Effector CD8-positive, alpha-beta T cell (primary cell): ENCODE results near the gene ATP8B4.

Experiments
- DNase-seq: peaks from one replicate; lab custom pipeline; 2025; lab: John Stamatoyannopoulos, UW

ATP8B4 gene

DNA sequence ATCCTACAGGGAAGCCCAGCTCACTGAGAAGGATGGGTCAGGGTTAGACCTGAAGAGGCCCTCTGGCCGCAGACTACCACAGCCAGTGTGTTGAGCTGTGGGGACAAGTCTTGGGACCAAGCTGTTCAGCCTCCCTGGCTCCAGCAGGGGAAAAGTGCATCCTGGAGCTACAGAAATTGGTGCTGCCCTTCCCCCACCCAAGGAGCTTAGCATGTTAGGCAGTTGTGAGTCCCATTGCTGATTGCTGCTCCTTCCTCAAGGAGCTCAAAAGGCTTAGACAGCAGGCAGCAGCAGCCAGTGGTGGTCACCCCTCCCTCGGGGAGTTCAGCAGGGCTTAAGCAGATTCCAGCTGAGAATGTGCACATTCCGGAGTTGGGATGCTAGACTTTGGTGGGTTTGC, 165.6 kb downstream of the ATP8B4 start:
- DNase-seq = no peak

DNA sequence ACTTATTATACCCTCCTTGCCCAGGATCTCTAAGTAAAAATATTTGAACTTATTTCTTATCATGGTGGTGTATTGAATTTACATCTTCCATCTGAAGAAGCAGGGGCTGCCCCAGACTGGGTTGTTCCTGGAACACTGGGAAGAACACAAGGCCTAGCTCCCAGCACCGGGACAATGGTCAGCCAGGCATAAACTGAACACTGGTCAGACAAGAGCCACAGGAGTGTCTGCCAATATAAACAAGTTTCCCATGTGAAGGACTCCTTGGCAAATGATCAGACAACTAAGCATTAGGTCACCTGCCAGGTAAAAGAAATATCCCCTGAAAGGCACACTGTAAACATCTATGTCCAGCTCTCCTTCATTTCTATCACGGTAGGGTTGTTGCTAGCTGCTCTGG, 172.4 kb downstream of the ATP8B4 start:
- no peak for DNase-seq

DNA sequence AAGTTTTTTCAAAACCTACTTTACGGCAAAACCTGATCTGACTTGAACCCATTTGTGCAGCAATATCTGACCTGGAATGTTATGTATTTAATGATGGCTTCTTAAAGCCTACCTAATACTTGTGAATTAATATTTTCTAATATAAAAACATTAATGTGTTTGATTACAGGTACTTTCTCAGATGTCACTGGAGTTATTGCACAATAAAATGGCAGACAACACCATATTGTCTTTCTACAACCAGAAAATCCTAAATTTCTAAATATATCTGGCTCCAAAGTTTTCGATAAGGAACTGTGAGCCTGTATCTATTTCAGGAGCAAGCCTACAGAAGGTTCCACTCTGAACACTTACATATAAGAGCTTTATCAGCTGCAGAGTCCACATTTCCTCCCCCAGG, 184.5 kb downstream of the ATP8B4 start:
- DNase-seq = no peak

GRCh38 chr15:49927189-49927861, 191.7 kb downstream of the ATP8B4 start:
- no peak for DNase-seq

DNA sequence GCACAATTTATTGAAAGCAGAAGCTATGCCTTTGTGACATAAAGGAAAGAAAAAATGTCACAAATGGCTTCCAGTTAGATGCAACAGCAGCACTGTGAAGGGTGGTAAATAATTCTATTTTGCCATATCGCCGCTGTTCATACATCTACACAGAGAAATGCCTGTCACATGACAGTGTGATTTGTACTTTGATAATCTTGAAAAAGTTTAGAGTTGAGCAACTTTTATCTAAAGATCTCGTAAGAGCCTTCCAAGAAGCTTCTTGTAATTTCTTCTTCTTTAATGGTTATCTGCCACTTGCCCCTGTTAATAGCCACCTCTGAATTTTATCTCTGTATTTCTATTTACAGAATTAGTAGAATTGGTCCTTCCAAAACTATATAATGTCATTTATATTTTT, 192.3 kb downstream of the ATP8B4 start:
- DNase-seq = no peak

DNA sequence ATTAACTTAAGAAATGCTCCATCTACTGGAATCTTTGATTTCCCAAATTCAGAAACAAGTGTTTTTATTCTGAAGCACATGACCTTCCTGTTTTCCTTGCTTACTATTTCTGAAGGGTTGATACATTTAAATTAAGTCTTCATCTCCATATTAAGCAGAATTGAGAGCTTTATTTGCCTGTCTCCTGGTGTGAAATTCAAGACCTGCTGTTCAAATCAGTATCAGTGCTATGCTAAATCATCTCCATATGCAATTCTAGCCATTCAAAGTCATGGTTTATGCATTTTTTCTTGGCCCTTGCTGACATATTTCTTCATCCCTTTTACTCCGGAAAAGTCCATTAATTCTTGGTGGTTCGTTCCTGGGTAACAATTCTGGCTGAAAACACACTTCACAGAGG, 195.4 kb downstream of the ATP8B4 start:
- DNase-seq = no peak

GRCh38 chr15:49919034-49919433, 200.0 kb downstream of the ATP8B4 start:
- no peak for DNase-seq

DNA sequence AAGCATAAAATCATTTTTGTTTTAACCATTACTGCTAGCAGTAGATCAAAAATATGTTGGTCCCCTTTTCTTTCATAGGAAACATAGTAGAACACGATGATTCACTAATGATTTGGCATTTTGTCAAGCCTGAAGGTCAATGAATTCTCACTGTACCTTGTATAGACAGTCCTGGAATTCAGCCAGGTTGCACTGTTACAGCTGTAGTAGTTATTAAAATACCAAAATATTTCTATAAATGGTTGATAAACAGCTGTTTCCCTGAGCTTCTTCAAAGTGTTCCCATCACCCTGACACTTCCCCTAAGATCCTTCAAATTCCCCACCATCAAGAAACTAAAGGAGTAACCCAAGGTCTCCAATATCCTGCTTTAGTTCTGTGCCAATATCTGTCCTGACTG, 200.9 kb downstream of the ATP8B4 start:
- no peak for DNase-seq

- no peak for DNase-seq
These were observed 202.0 kb downstream of the ATP8B4 start for GRCh38 chr15:49916998-49917397.

GRCh38 chr15:49915822-49916221, 203.2 kb downstream of the ATP8B4 start:
- DNase-seq = no peak

GRCh38 chr15:49908933-49909295, 210.1 kb downstream of the ATP8B4 start:
- no peak for DNase-seq

DNA sequence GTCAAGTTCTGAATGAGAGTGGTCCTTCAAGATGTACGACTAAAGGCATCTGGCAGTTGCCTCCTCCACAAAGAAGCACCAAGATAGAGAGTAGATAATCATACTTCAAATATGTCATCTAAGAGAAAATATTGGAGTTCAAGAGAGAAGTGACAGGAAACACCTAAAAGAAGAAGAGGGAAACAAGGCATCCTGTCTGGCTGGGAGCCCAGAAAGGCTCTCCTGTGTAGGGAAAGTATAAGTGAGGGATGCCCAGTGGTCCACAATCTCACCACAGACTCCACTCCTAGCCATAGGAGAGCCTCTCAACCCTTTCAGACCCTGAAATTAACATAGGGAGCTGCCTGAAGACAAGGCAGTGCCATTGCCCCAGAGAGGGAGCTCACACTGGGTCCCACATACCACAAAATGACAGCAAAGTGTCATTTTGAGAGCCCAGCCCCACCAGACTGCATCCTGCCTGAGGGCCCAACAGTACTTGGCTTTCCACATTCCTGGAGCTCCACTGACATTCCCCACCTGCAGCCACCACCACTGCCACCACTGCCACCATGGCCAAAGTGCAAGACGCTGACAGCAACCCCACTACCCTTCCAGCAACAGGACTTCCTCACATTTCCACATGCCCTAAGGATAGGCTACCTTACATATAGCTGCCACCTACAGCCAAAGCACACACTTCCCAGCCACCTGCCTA, 210.6 kb downstream of the ATP8B4 start:
- DNase-seq = no peak

DNA sequence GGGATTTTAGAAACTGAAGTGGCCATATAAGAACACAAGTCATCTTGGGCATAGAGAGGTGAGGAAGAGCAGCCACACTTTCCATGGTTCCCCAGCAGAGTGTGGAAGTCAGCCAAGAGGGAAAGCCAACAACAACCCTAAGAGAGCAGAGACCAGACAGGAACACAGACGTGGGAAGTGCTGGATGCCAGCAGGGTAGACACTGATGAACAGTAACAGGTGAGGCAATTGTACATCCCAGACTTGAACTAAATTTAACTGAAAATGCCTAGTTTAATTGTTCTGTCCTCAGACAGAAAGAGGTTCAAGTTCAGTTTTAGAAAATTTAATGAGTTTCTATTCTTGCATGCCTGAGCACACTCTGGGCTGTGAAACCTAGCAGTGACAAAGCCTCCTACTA, 212.1 kb downstream of the ATP8B4 start:
- DNase-seq = no peak

DNA sequence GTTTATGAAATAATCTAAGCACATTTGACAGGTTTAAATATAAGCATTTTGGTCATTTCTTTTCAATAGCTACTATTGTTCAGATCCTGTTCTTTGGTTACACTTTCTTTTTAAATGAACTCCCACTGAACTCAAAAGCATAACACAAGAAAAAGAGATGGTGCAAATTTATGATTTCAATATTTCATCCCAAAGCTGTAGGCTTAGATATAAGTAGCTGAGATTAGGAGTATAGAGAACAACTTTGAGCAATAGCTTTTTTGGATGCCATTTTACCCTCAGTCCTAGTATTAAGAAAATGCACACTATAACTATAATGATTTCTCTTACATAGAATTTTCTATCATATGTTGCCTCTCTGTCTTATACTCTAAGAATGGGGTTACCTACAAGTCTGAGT, 213.8 kb downstream of the ATP8B4 start:
- DNase-seq = no peak

DNA sequence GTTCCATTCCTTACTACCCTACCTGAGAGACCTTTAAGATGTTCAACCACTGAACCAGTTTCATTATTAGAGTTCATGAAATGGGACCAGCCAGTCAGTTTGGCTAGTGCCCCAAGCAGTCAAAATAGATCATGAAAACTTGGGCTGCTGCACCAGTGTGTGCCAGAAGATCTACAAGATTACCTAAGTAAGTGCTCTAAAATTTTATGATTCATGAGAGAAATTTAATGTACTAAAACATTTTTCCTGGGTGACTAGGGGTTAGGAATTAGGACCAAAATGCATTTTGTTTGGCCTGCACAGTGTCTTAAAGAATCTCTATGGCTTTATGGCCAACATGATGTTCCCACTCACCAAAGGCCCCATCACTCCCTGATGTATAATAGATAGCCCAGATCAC, 214.7 kb downstream of the ATP8B4 start:
- DNase-seq = no peak

- DNase-seq = no peak
These were observed 216.1 kb downstream of the ATP8B4 start for GRCh38 chr15:49902685-49903501.

- no peak for DNase-seq
These were observed 216.9 kb downstream of the ATP8B4 start for GRCh38 chr15:49901996-49902684.

GRCh38 chr15:49901321-49901720, 217.7 kb downstream of the ATP8B4 start:
- DNase-seq = no peak

- no peak for DNase-seq
These were observed 218.2 kb downstream of the ATP8B4 start for GRCh38 chr15:49900903-49901235.

DNA sequence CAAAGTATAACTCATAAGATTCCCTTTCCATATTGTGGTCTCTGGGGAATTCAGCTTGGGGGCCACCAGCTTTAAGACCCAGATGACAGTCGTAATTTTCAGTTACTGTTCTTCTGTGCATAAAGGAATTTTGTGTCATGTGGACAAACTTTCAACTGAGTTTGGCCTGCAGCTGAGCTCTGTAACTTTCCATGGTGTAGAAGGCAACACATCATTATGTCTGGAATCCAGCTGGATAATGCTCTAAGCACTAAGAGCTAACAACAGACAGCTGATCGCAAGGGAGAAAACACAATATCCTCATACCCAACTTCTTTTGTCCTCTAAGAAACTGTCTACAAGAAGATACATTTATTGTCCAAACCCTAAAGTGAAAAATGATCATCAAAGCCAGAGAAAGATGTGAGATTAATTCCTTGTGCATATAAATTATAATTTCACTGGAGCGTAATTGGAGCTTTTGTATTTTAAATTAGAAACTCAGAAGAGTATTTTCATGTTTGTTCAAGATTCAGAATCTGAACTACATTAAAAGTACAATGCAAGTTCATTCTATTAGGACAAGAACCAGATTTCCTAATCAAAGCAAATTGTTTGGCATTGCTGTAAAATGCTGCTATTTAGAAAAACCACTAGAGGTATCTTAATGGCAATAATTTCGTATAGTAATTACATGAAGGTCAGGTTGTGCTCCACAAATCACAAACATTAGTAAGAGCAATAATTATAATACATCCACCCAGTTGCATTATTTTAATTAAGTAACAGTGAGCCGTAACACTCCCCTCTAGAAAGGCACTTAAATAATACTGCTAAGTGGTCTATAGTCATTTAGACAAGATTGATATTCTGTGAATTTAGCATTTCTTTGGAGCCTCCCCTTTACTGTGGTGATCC, 218.8 kb downstream of the ATP8B4 start:
- no peak for DNase-seq

DNA sequence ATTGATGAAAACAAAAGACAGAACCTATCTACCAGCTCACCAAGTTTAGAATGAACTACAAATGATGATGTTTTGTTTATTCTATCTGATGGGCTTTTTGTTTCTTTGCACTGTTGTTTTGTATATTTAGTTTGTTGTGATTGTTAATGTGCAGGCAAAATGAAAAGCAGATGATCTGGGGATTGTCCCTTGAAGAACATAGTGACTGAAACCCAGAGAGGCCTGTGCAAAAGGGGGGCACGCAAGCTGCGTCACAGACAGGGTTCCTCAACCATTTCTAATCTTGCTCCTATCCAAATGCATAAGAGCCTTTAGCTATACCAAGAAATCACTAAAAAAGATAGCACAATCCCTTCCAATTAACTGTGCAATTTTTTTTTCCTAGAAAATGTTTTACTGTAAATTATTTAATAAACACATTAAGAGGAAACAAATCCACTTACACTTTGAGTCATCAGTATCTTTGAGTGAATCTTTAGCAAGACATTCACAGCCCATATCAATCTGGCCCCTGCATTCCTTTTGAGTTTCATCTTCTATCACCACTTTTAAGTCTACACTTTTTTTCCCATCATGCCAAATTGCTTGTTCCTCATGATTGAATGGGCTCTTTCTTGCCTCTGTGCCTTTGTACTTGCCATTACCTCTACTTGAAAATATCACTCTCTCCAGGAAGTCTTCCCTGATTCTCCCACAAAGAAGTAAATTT, 220.3 kb downstream of the ATP8B4 start:
- DNase-seq = no peak
